Testis (tissue), 2 donors: ENCODE data around the gene ALDH2.

Experiments used
- CTCF ChIP-seq, 3 experiments: fragments of 450-650 bp in 2 of 3; fragments of 200-600 bp in 1 of 3; sonication (generic) in 1 of 3; IDR thresholded peaks; one replicate each; pipeline ENCODE4 v1.5.1; 2016 to 2019; ENCODE audit warnings: antibody characterized with exemption in 3 of 3, mild to moderate bottlenecking in 2 of 3, moderate library complexity in 1 of 3
- POLR2A ChIP-seq: fragments of 450-650 bp; IDR thresholded peaks from one replicate; pipeline ENCODE4 v1.6.1; 2017; ENCODE audit warnings: antibody characterized with exemption, mild to moderate bottlenecking, moderate library complexity

DNA sequence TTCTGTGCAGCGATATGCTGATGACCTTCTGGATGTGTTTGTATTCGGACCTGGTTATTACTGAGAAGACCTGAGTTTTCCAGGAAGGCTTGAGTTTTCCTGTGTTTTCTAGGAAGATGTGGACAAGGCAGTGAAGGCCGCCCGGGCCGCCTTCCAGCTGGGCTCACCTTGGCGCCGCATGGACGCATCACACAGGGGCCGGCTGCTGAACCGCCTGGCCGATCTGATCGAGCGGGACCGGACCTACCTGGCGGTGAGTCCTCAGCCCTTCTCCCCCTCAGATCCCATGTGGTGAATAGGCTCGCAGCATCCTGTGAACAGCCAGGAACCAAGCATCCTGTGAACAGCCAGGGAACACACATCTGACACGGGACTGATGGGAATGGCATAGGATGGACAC, 16.3 kb downstream of the ALDH2 start:
- TF ChIP-seq CTCF (IDR thresholded peaks at IDR 0.05) (no peak), POLR2A (no peak)
